Upper lobe of right lung (tissue), 1 donor: Measurements from ENCODE around the gene MACF1. TPM values are rescaled to one million over a fixed set of nuclear protein-coding genes. Genes with fewer than 3 reads are reported as not detected.

Experiments
- ATAC-seq: fragments of 200-7000 bp; cut with Tn5 transposase; one replicate; pipeline ENCODE4 v1.9.1; 2020; ENCODE audit warnings: mild to moderate bottlenecking, moderate library complexity
- DNase-seq: peaks from one replicate; pipeline ENCODE4 v3.0.0-alpha.2; 2020
- H3K27ac ChIP-seq: fragments of 200-600 bp; one replicate; pipeline ENCODE4 v1.8.0; 2022
- H3K27me3 ChIP-seq: fragments of 200-600 bp; one replicate; pipeline ENCODE4 v1.8.0; 2022; ENCODE audit warnings: mild to moderate bottlenecking
- H3K36me3 ChIP-seq: fragments of 200-600 bp; one replicate; pipeline ENCODE4 v1.8.0; 2022
- H3K4me1 ChIP-seq: fragments of 200-600 bp; one replicate; pipeline ENCODE4 v1.8.0; 2022
- H3K4me3 ChIP-seq: fragments of 200-600 bp; one replicate; pipeline ENCODE4 v1.8.0; 2022; ENCODE audit warnings: mild to moderate bottlenecking
- H3K9me3 ChIP-seq: fragments of 200-600 bp; one replicate; pipeline ENCODE4 v1.8.0; 2022
- CTCF ChIP-seq: fragments of 200-600 bp; IDR thresholded peaks from one replicate; pipeline ENCODE4 v1.8.0; 2022; ENCODE audit warnings: antibody characterized with exemption
- intact Hi-C: fragments of 100-400 bp; cut with DNase I; formaldehyde crosslinking; loops from one replicate; pipeline ENCODE4 v1.11.0; 2022
- total RNA-seq: library from RNA; stranded (reverse); fragmentation: NEBNext Ultra II Directional; extraction: Animal tissue kit (Norgen Biotek cat#: 25700); gene quantifications from one replicate; pipeline ENCODE4 v1.2.1, GENCODE V29; 2021
- donor health status: DM: no; HTN: yes; CAD: no; lungs with severe emphysema.

Gene MACF1
- total RNA-seq, 1 donor from 2014 or later = 814 TPM

GRCh38 chr1:39363267-39363666 is 158.8 kb downstream of the MACF1 start:
- intact Hi-C loops = loop anchor here (10.0 kb wide), 1 partner anchor 52 kb away; no protein-coding TSS in a partner anchor
- DNase-seq (no peak), ATAC-seq (no peak)

DNA sequence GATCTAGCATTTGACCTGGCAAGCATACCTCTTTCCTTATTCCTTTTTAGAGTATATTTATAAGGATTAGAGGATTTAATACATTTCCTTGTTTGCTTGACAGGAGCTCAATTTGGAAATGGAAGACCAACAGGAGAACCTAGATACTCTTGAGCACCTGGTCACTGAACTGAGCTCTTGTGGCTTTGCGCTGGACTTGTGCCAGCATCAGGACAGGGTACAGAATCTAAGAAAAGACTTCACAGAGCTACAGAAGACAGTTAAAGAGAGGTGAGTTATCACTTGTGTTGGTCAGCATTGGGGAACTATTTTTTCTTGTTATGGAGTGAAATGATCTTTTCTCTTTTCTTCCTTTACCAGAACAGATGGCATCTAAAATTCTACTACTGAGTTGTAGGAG is 163.6 kb downstream of the MACF1 start:
- Histone ChIP-seq H3K27ac (no peak overlapping the region), H3K9me3 (no peaks in the 10 kb centered on the region), H3K36me3 (peaks cover 89% of the 10 kb centered on the region), H3K27me3 (no peaks in the 10 kb centered on the region), H3K4me3 (no peak overlapping the region), H3K4me1 (peaks cover 4% of the 10 kb centered on the region)
- TF ChIP-seq CTCF = no peak
- intact Hi-C loops = loop anchor here (10.0 kb wide), 1 partner anchor 47 kb away; no protein-coding TSS in a partner anchor
- ATAC-seq = no peak
- DNase-seq = no peak

More at GRCh38 chr1:39363267-39363666, 158.8 kb downstream of the MACF1 start:
- Histone ChIP-seq H3K9me3 (no peaks in the 10 kb centered on the region), H3K36me3 (peaks cover 89% of the 10 kb centered on the region), H3K4me1 (peaks cover 7% of the 10 kb centered on the region), H3K27ac (no peak overlapping the region), H3K27me3 (no peaks in the 10 kb centered on the region), H3K4me3 (no peak overlapping the region)
- TF ChIP-seq CTCF = no peak

DNA sequence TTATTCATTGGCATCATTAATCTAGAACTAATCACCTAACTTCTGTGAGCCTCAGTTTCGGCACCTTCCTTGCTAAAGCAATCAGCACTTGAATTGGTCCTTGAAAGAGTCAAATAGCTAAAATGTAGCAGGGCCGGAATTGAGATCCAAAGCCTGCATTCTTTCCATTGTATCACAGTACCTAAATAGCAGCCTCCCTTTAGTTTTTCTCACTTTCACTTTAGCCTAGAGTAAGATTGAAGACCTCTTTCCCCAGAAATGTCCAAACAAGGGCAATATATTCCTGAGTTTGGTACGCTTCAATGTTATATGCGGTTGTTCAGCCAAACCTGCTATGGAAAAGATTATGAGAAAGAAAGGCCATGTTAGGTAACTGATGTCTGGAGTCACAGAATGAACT is 165.1 kb downstream of the MACF1 start:
- Histone ChIP-seq H3K9me3 (no peaks in the 10 kb centered on the region), H3K27ac (no peak overlapping the region), H3K36me3 (peaks cover 94% of the 10 kb centered on the region), H3K4me3 (no peak overlapping the region), H3K4me1 (peaks cover 4% of the 10 kb centered on the region), H3K27me3 (no peaks in the 10 kb centered on the region)
- ATAC-seq = no peak
- no peak for TF ChIP-seq CTCF
- intact Hi-C loops = loop anchor here (10.0 kb wide), 1 partner anchor 45 kb away; no protein-coding TSS in a partner anchor
- no peak for DNase-seq

- H3K36me3 ChIP-seq = peaks cover 98% of the 10 kb centered on the region
These were observed 166.1 kb downstream of the MACF1 start for GRCh38 chr1:39370602-39371001.

DNA sequence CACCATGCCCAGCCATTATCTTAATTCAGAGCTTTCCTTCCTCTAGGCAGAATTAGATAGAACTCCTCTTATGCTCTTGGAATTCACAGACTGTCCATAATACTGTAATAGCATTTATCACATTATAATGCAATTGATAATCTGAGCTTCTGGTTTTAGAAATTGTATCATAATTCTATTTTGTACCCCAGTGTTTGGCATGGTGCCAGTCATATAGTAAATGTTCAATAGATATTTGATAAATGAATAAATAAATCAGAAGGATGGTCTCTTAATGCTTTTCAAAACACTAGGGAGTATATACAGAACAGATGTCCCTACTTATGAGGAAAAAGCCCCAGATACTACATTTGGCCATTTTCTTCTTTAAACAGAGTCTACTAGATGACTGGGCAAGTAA is 167.6 kb downstream of the MACF1 start:
- ATAC-seq = no peak
- intact Hi-C loops = no loop called here
- H3K27ac ChIP-seq = no peak overlapping the region
- no peaks in the 10 kb centered on the region for H3K9me3 ChIP-seq
- H3K27me3 ChIP-seq = no peaks in the 10 kb centered on the region
- DNase-seq = no peak
- TF ChIP-seq CTCF = no peak
- H3K4me1 ChIP-seq = peaks cover 4% of the 10 kb centered on the region
- H3K4me3 ChIP-seq = no peak overlapping the region
- H3K36me3 ChIP-seq = peaks cover 100% of the 10 kb centered on the region

More at GRCh38 chr1:39370602-39371001, 166.1 kb downstream of the MACF1 start:
- Histone ChIP-seq H3K27ac (no peak overlapping the region), H3K9me3 (no peaks in the 10 kb centered on the region), H3K4me3 (no peak overlapping the region), H3K4me1 (peaks cover 4% of the 10 kb centered on the region), H3K27me3 (no peaks in the 10 kb centered on the region)
- no peak for TF ChIP-seq CTCF
- DNase-seq = no peak
- intact Hi-C loops = no loop called here
- ATAC-seq = no peak

- H3K4me3 ChIP-seq = no peak overlapping the region
- peaks cover 99% of the 10 kb centered on the region for H3K36me3 ChIP-seq
- H3K27me3 ChIP-seq = no peaks in the 10 kb centered on the region
- H3K27ac ChIP-seq = no peak overlapping the region
- TF ChIP-seq CTCF = no peak
- H3K4me1 ChIP-seq = no peaks in the 10 kb centered on the region
- no peaks in the 10 kb centered on the region for H3K9me3 ChIP-seq
- no peak for ATAC-seq
- intact Hi-C loops = no loop called here
- DNase-seq = no peak
These were observed 172.2 kb downstream of the MACF1 start for GRCh38 chr1:39376656-39377055.
